GM12878 (cell line): ENCODE data around the gene VSTM2B. TPM values are rescaled to one million over a fixed set of nuclear protein-coding genes. Genes with fewer than 3 reads are reported as not detected.

Source experiments
- ATAC-seq: fragments of 200-7000 bp; cut with Tn5 transposase; 3 replicates; pipeline ENCODE4 v1.9.1; 2020; ENCODE audit warnings: mild to moderate bottlenecking, moderate library complexity
- BruUV-seq: library from RNA; stranded (reverse); fragments of 400-500 nt; replicated peaks from 2 replicates; lab custom pipeline; 2021; lab: Mats Ljungman, UMichigan
- CTCF ChIA-PET: fragments of 300-600 bp; sonication (Branson Sonifier 250); formaldehyde crosslinking; extraction: SDS; loops from one replicate; lab custom pipeline; 2021; ENCODE audit warnings: inconsistent platforms; lab: Yijun Ruan, JAX
- POLR2A ChIA-PET: fragments of 350-600 bp; formaldehyde crosslinking; extraction: SDS; loops from one replicate; lab custom pipeline; 2021; ENCODE audit warnings: inconsistent platforms; lab: Charles Lee
- RAD21 ChIA-PET: fragments of 300-600 bp; sonication (Branson Sonifier 250); formaldehyde crosslinking; loops from one replicate; lab custom pipeline; 2023; ENCODE audit warnings: antibody characterized with exemption; ENCODE audit not compliant: unreplicated experiment; lab: Charles Lee
- SMC1A ChIA-PET: fragments of 300-600 bp; sonication (Branson Sonifier 250); formaldehyde crosslinking; loops from one replicate; lab custom pipeline; 2023; ENCODE audit not compliant: unreplicated experiment, uncharacterized antibody; lab: Charles Lee
- DNase-seq: peaks from one replicate; pipeline ENCODE4 v3.0.0-alpha.2; 2011; ENCODE audit warnings: low read depth, low spot score
- FAIRE-seq: peaks from 3 replicates; lab custom pipeline; 2011; peaks lifted over from hg19 to GRCh38; lab: Jason Lieb, UNC
- H2AFZ ChIP-seq: 2 replicates; pipeline ENCODE4 v1.6.0; 2011; ENCODE audit warnings: low read depth, low read length, control low read depth; ENCODE audit not compliant: control insufficient read depth
- H3K27ac ChIP-seq: 2 replicates; pipeline ENCODE4 v1.5.1; 2011; ENCODE audit warnings: control low read depth; ENCODE audit not compliant: control insufficient read depth, insufficient read depth
- H3K27me3 ChIP-seq, 2 experiments: replicated peaks in 1 of 2; 2 replicates each; pipeline versions ENCODE4 v1.6.0 to v1.6.1; 2011; ENCODE audit warnings: low read length in 1 of 2; ENCODE audit not compliant: control insufficient read depth in 2 of 2, insufficient read depth in 2 of 2
- H3K36me3 ChIP-seq, 2 experiments: 2 replicates each; pipeline ENCODE4 v1.5.1; 2011; ENCODE audit warnings: low read length in 1 of 2; ENCODE audit not compliant: control insufficient read depth in 2 of 2, insufficient read depth in 2 of 2
- H3K4me1 ChIP-seq: 2 replicates; pipeline ENCODE4 v1.6.1; 2011; ENCODE audit warnings: mild to moderate bottlenecking, low read length, moderate library complexity, mixed read lengths; ENCODE audit not compliant: control insufficient read depth, insufficient read depth
- H3K4me2 ChIP-seq: 2 replicates; pipeline ENCODE4 v1.6.0; 2011; ENCODE audit warnings: control low read depth; ENCODE audit not compliant: control insufficient read depth, insufficient read depth
- H3K4me3 ChIP-seq: fragments of 200-600 bp; sonication (generic); 2 replicates; pipeline ENCODE4 v1.5.1; 2016
- H3K79me2 ChIP-seq: 2 replicates; pipeline ENCODE4 v1.6.0; 2011; ENCODE audit warnings: low read length; ENCODE audit not compliant: control insufficient read depth, insufficient read depth
- H3K9ac ChIP-seq: 2 replicates; pipeline ENCODE4 v1.8.0; 2011; ENCODE audit warnings: low read length, control low read depth, mixed read lengths; ENCODE audit not compliant: control insufficient read depth, insufficient read depth
- H3K9me3 ChIP-seq: replicated peaks from 3 replicates; pipeline ENCODE4 v1.5.1; 2011; ENCODE audit warnings: mild to moderate bottlenecking, low read length; ENCODE audit not compliant: control insufficient read depth, insufficient read depth
- H4K20me1 ChIP-seq: 2 replicates; pipeline ENCODE4 v1.6.0; 2011; ENCODE audit not compliant: control insufficient read depth, insufficient read depth
- CBX5 ChIP-seq: sonication (generic); IDR thresholded peaks from 2 replicates; pipeline ENCODE4 v1.6.1; 2016; ENCODE audit warnings: low read depth, moderate library complexity, mild to moderate bottlenecking, inconsistent platforms
- HDGF ChIP-seq: fragments of 450-650 bp; IDR thresholded peaks from 2 replicates; pipeline ENCODE4 v1.6.1; 2016; ENCODE audit warnings: antibody characterized with exemption
- NR2C1 ChIP-seq: fragments of 450-650 bp; IDR thresholded peaks from 2 replicates; pipeline ENCODE4 v1.6.1; 2017; ENCODE audit warnings: antibody characterized with exemption, mild to moderate bottlenecking, moderate library complexity
- POLR2AphosphoS2 ChIP-seq: IDR thresholded peaks from 2 replicates; pipeline ENCODE4 v1.6.1; 2011; ENCODE audit warnings: low read depth, mild to moderate bottlenecking, low read length, improper control_type of control experiment, moderate library complexity
- POU2F2 ChIP-seq: IDR thresholded peaks from 3 replicates; pipeline ENCODE4 v1.6.1; 2011; ENCODE audit warnings: low read depth, mild to moderate bottlenecking, low read length, borderline replicate concordance
- RELA ChIP-seq: fragments of 450-650 bp; IDR thresholded peaks from 2 replicates; pipeline ENCODE4 v1.8.0; 2014; ENCODE audit warnings: borderline replicate concordance; ENCODE audit not compliant: partially characterized antibody
- SMAD5 ChIP-seq: IDR thresholded peaks from 2 replicates; pipeline ENCODE4 v1.6.1; 2016; ENCODE audit warnings: antibody characterized with exemption, low read depth
- SREBF1 ChIP-seq: IDR thresholded peaks from 2 replicates; pipeline ENCODE4 v1.6.1; 2012; ENCODE audit warnings: mild to moderate bottlenecking, low read length
- SREBF2 ChIP-seq: IDR thresholded peaks from 2 replicates; pipeline ENCODE4 v1.6.1; 2012; ENCODE audit warnings: mild to moderate bottlenecking, low read length
- WRNIP1 ChIP-seq: IDR thresholded peaks from 2 replicates; pipeline ENCODE4 v1.6.1; 2011; ENCODE audit warnings: low read depth, low read length, improper control_type of control experiment, borderline replicate concordance
- ZBTB11 ChIP-seq: fragments of 450-650 bp; formaldehyde crosslinking; IDR thresholded peaks from 2 replicates; pipeline ENCODE4 v1.5.0; 2022; ENCODE audit warnings: mild to moderate bottlenecking, missing genetic modification characterization
- ZNF274 ChIP-seq: IDR thresholded peaks from one replicate; pipeline ENCODE4 v1.8.0; 2011; ENCODE audit not compliant: insufficient read length, insufficient read depth
- ZNF622 ChIP-seq: fragments of 450-650 bp; IDR thresholded peaks from 2 replicates; pipeline ENCODE4 v1.6.1; 2017; ENCODE audit warnings: mild to moderate bottlenecking, inconsistent platforms
- WGBS: methylation state at CpG from one replicate; pipeline ENCODE4 v1.1.6; 2016; ENCODE audit warnings: low lambda C conversion rate; ENCODE audit not compliant: insufficient replicate concordance, insufficient coverage; ENCODE audit errors: missing lambda C conversion rate; 5-methylcytosine and 5-hydroxymethylcytosine counted together
- in situ Hi-C: fragments of 300-500 bp; cut with MboI; formaldehyde crosslinking; loops from 9 replicates; pipeline ENCODE4 v1.14.3; 2018; ENCODE audit warnings: mixed read lengths
- intact Hi-C: fragments of 100-400 bp; cut with micrococcal nuclease; formaldehyde crosslinking; loops from one replicate; pipeline ENCODE4 v1.14.2; 2022; ENCODE audit not compliant: unreplicated experiment
- polyA plus RNA-seq, 11 experiments: library from polyadenylated mRNA; depleted of rRNA in 4 of 11; unstranded in 6 of 11; stranded (reverse) in 5 of 11; fragments of >200 nt; fragmentation: Nextera tagmentation in 4 of 11; fragmentation: Illumina TruSeq in 1 of 11; extraction: Ambion mirVana in 4 of 11; extraction: Trizol in 1 of 11; gene quantifications; 1 replicate in 1 of 11; 2 replicates in 10 of 11; pipeline versions ENCODE4 v1.2.1 to v1.2.3, GENCODE V29; 2011 to 2016; ENCODE audit warnings: inconsistent platforms in 2 of 11, missing spikeins in 2 of 11, low read depth in 1 of 11
- total RNA-seq, 4 experiments: library from RNA; depleted of rRNA in 3 of 4; stranded (reverse); fragments of >200 nt in 3 of 4; fragmentation: Illumina TruSeq in 1 of 4; extraction: Trizol in 1 of 4; gene quantifications; 2 replicates each; pipeline versions ENCODE4 v1.2.1 to v1.2.3, GENCODE V29; 2013 to 2021

VSTM2B gene
- total and polyA plus RNA-seq, 10 of the 15 experiments (the other 5 are each of a cell fraction or from before 2014, with no cell fraction given) = not detected

DNA sequence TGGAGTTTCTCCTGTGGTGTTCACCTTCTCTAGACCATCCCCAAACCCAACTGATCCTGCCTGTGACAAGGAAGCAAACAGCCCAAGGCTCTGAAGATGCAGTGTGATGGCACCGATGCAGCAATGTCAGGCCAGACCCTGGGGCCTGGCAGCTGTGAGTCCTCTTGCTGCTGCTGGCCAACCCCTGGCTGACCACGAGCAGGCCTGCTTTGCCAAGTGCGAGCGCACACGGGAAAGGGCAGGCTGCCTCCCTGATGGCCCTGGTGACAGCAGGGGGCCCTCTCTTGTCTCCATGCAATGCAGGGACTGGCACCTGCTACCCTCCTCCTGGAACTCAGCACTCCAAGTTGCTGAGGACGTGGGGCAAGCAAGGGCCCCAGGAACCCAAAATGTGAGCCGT, 5.4 kb upstream of the VSTM2B start:
- ChIA-PET CTCF (no interaction called here), SMC1A (no interaction called here), RAD21 (no interaction called here), POLR2A (no interaction called here)
- Histone ChIP-seq H3K27ac (no peak overlapping the region), H3K4me3 (no peak overlapping the region), H3K79me2 (no peaks in the 10 kb centered on the region), H3K9ac (no peak overlapping the region), H3K4me2 (no peak overlapping the region), H3K9me3 (no peaks in the 10 kb centered on the region), H3K4me1 (no peaks in the 10 kb centered on the region), H2AFZ (no peak overlapping the region), H4K20me1 (no peaks in the 10 kb centered on the region), H3K27me3 (peaks cover 0 to 7% of the 10 kb centered on the region in 2 experiments; a peak in 3 of 4 replicates), H3K36me3 (no peaks in the 10 kb centered on the region)
- WGBS = 28% methylated on average over 7 of the region's 7 CpGs
- in situ Hi-C loops (no loop called here), intact Hi-C loops (no loop called here)
- DNase-seq = no peak
- no TSS peak for BruUV-seq
- no peak for TF ChIP-seq ZNF622
- TF ChIP-seq WRNIP1 = no peak
- TF ChIP-seq SREBF2 = no peak
- no peak for TF ChIP-seq CBX5
- no peak for TF ChIP-seq RELA
- no peak for TF ChIP-seq ZNF274
- TF ChIP-seq POU2F2 = no peak
- no peak for TF ChIP-seq SREBF1
- no peak for TF ChIP-seq ZBTB11 (CRISPR knock-in tag)
- TF ChIP-seq HDGF = no peak
- no peak for TF ChIP-seq NR2C1
- no peak for TF ChIP-seq POLR2AphosphoS2
- no peak for TF ChIP-seq SMAD5
- no peak for FAIRE-seq
- no peak for ATAC-seq
